ENCODE measurements around the gene RERE. TPM values are rescaled to one million over a fixed set of nuclear protein-coding genes. Genes with fewer than 3 reads are reported as not detected.

Gene RERE
- total RNA-seq, 1 experiment from 2014 or later, result 73.4 TPM

DNA sequence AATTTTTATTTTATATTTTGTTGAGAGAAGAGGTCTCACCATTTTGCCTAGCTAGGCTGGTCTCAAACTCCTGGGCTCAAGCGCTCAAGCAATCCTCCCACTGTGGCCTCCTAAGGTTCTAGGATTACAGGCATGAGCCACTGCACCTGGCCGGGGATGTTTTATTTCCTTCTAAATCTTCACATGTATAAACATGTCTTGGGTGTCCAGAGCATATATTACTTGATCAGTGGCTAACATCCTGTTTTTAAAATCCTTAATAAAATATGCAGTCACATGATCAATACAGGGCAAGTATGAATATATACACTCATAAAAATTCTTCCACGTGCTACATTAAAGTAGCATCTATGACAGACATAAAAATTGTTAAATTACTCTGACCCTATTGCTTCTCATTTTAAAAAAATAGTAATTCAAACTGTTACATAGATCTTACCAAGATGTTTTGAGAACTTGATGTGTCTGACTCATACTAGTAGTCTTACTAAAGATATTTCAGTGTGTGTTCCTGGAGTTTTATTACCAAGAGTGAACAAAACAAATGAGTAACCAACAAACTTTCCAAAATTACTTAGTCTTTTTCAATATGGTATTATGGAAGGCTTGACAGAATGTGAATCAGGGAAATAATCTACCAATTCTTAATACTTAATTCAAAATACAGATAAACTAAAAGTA, 277.0 kb downstream of the RERE start:
- DNase-seq, result no peak
- Histone ChIP-seq H3F3A (ENCODE audit: insufficient read depth, low read depth) (no peaks in the 10 kb centered on the region), H3K4me3 (no peak overlapping the region), H3K27me3 (ENCODE audit: insufficient read depth, low read depth) (no peaks in the 10 kb centered on the region), H3K79me2 (ENCODE audit: low read depth) (no peaks in the 10 kb centered on the region), H3K9me3 (ENCODE audit: insufficient read depth, low read depth) (no peaks in the 10 kb centered on the region), H4K20me1 (ENCODE audit: insufficient read depth) (no peaks in the 10 kb centered on the region), H3K36me3 (ENCODE audit: low read depth) (no peaks in the 10 kb centered on the region), H3K27ac (no peak overlapping the region), H3K4me1 (replicated peaks; ENCODE audit: insufficient read depth) (no peaks in the 10 kb centered on the region), H3K4me2 (no peak overlapping the region), H3K9me2 (ENCODE audit: insufficient read depth) (no peaks in the 10 kb centered on the region), H2AFZ (no peak overlapping the region)
- BruUV-seq (replicated peaks), result no TSS peak
- ChIA-PET POLR2A (ENCODE audit: unreplicated experiment) (no interaction called here), CTCF (no interaction called here)
- intact Hi-C loops (cut with micrococcal nuclease; ENCODE audit: unreplicated experiment), result no loop called here
- no peak for TF ChIP-seq CTCF (conservative IDR thresholded peaks at IDR 0.05)
- no peak for TF ChIP-seq EZH2 (IDR thresholded peaks at IDR 0.05; ENCODE audit: low read depth)

DNA sequence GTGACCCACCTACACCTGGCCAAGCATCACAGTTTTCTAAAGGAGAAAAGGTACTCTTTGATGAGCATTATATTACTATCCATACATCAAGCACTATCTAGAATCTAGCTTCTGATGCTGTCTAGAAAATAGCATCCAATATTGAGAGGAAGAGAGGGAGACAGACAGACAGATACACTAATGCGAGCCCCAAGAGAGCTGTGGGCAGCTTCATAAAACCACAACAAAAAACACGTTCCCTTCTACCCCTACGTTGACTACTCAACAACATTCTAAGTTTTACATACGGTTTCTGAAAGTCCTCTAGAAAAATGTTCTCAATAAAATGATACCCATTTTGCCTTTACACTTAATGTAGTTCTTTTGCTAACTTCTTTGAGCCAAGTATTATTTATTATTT, 277.8 kb downstream of the RERE start:
- intact Hi-C loops (cut with micrococcal nuclease; ENCODE audit: unreplicated experiment), result no loop called here
- H3K27me3 ChIP-seq (ENCODE audit: insufficient read depth, low read depth), result no peaks in the 10 kb centered on the region
- BruUV-seq (replicated peaks), result no TSS peak
- H3K4me2 ChIP-seq, result no peak overlapping the region
- no peak overlapping the region for H2AFZ ChIP-seq
- no peak overlapping the region for H3K4me3 ChIP-seq
- POLR2A ChIA-PET (ENCODE audit: unreplicated experiment), result no interaction called here
- DNase-seq, result no peak
- H3K36me3 ChIP-seq (ENCODE audit: low read depth), result no peaks in the 10 kb centered on the region
- H3K27ac ChIP-seq, result no peak overlapping the region
- no peaks in the 10 kb centered on the region for H3K79me2 ChIP-seq (ENCODE audit: low read depth)
- no peaks in the 10 kb centered on the region for H3F3A ChIP-seq (ENCODE audit: insufficient read depth, low read depth)
- no peaks in the 10 kb centered on the region for H3K4me1 ChIP-seq (replicated peaks; ENCODE audit: insufficient read depth)
- H4K20me1 ChIP-seq (ENCODE audit: insufficient read depth), result no peaks in the 10 kb centered on the region
- CTCF ChIA-PET, result no interaction called here
- H3K9me3 ChIP-seq (ENCODE audit: insufficient read depth, low read depth), result no peaks in the 10 kb centered on the region
- no peaks in the 10 kb centered on the region for H3K9me2 ChIP-seq (ENCODE audit: insufficient read depth)
- no peak for TF ChIP-seq EZH2 (IDR thresholded peaks at IDR 0.05; ENCODE audit: low read depth)
- TF ChIP-seq CTCF (conservative IDR thresholded peaks at IDR 0.05), result no peak

DNA sequence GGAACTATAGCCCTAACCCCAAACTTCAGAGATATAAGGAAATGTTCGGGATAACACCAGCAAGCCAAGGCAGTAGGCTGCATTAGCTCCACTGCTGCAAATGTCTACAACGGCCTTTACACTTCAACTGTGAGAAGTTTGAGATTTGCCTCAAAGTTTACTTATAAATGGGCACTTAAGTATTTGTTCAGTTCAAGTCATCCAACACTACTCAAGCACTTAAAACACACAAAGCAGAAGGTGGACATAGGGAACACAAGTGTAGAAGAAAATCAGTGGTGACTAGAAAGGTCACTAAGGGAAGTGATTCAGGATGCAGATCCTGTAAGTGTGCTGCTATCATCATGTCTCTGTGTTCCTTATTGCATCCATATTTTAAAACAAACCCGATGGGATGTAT, 278.9 kb downstream of the RERE start:
- H3K27ac ChIP-seq, result no peak overlapping the region
- no peak overlapping the region for H3K4me3 ChIP-seq
- no peaks in the 10 kb centered on the region for H3K27me3 ChIP-seq (ENCODE audit: insufficient read depth, low read depth)
- intact Hi-C loops (cut with micrococcal nuclease; ENCODE audit: unreplicated experiment), result no loop called here
- no peak overlapping the region for H2AFZ ChIP-seq
- no peaks in the 10 kb centered on the region for H3K79me2 ChIP-seq (ENCODE audit: low read depth)
- TF ChIP-seq EZH2 (IDR thresholded peaks at IDR 0.05; ENCODE audit: low read depth) (no peak), CTCF (conservative IDR thresholded peaks at IDR 0.05) (no peak)
- no peak overlapping the region for H3K4me2 ChIP-seq
- H3K4me1 ChIP-seq (replicated peaks; ENCODE audit: insufficient read depth), result no peaks in the 10 kb centered on the region
- no peak for DNase-seq
- CTCF ChIA-PET, result no interaction called here
- H3K9me2 ChIP-seq (ENCODE audit: insufficient read depth), result no peaks in the 10 kb centered on the region
- no peaks in the 10 kb centered on the region for H3K36me3 ChIP-seq (ENCODE audit: low read depth)
- no peaks in the 10 kb centered on the region for H4K20me1 ChIP-seq (ENCODE audit: insufficient read depth)
- no TSS peak for BruUV-seq (replicated peaks)
- no peaks in the 10 kb centered on the region for H3F3A ChIP-seq (ENCODE audit: insufficient read depth, low read depth)
- POLR2A ChIA-PET (ENCODE audit: unreplicated experiment), result no interaction called here
- H3K9me3 ChIP-seq (ENCODE audit: insufficient read depth, low read depth), result no peaks in the 10 kb centered on the region

All from PC-9 (cell line).